ENCODE measurements around the gene TIGD7. TPM values are rescaled to one million over a fixed set of nuclear protein-coding genes. Genes with fewer than 3 reads are reported as not detected.

The TIGD7 gene
- total RNA-seq, 3 donors from 2014 or later: 1.6 to 7.5 (median 3.3) TPM

GRCh38 chr16:3256146-3256865 lies 48.9 kb downstream of the TIGD7 start, which contains the start of gene MEFV:
Gene MEFV, minus strand, starts transcription at chr16:3256633. Its CDS starts 46 bp downstream, at chr16:3256587.
- Histone ChIP-seq H3K36me3 (ENCODE audit: low read depth) (no peaks in the 10 kb centered on the region), H3K4me3 (no peak within 1 kb of the TSS), H3K4me1 (ENCODE audit: low read depth) (no peaks in the 10 kb centered on the region), H3K9me3 (no peaks in the 10 kb centered on the region)
- no peak for TF ChIP-seq CTCF (IDR thresholded peaks at IDR 0.05)
- DNase-seq (peak in 1 of 3 donors; percentile 12), ATAC-seq (peak; percentile 25)
- intact Hi-C loops (cut with DNase I, micrococcal nuclease): no loop called here

GRCh38 chr16:3254309-3254708 lies 50.9 kb downstream of the TIGD7 start:
- no peak overlapping the region for H3K4me3 ChIP-seq
- TF ChIP-seq CTCF (IDR thresholded peaks at IDR 0.05): no peak
- H3K4me1 ChIP-seq (ENCODE audit: low read depth): no peaks in the 10 kb centered on the region
- no peaks in the 10 kb centered on the region for H3K9me3 ChIP-seq
- no peaks in the 10 kb centered on the region for H3K36me3 ChIP-seq (ENCODE audit: low read depth)
- intact Hi-C loops (cut with DNase I, micrococcal nuclease): no loop called here
- no peak for ATAC-seq
- no peak for DNase-seq

GRCh38 chr16:3252967-3253366 lies 52.3 kb downstream of the TIGD7 start:
- intact Hi-C loops (cut with DNase I, micrococcal nuclease): no loop called here
- no peak for DNase-seq
- Histone ChIP-seq H3K36me3 (ENCODE audit: low read depth) (no peaks in the 10 kb centered on the region), H3K9me3 (no peaks in the 10 kb centered on the region), H3K4me3 (no peak overlapping the region), H3K4me1 (ENCODE audit: low read depth) (no peaks in the 10 kb centered on the region)
- TF ChIP-seq CTCF (IDR thresholded peaks at IDR 0.05): no peak
- ATAC-seq: no peak

GRCh38 chr16:3249451-3249850 lies 55.8 kb downstream of the TIGD7 start:
- no peaks in the 10 kb centered on the region for H3K4me1 ChIP-seq (ENCODE audit: low read depth)
- H3K9me3 ChIP-seq: no peaks in the 10 kb centered on the region
- intact Hi-C loops (cut with DNase I, micrococcal nuclease): no loop called here
- DNase-seq: no peak
- no peaks in the 10 kb centered on the region for H3K36me3 ChIP-seq (ENCODE audit: low read depth)
- ATAC-seq: no peak
- TF ChIP-seq CTCF (IDR thresholded peaks at IDR 0.05): no peak
- no peak overlapping the region for H3K4me3 ChIP-seq

GRCh38 chr16:3249020-3249419 lies 56.2 kb downstream of the TIGD7 start:
- H3K36me3 ChIP-seq (ENCODE audit: low read depth): no peaks in the 10 kb centered on the region
- no peak overlapping the region for H3K4me3 ChIP-seq
- intact Hi-C loops (cut with DNase I, micrococcal nuclease): no loop called here
- H3K9me3 ChIP-seq: no peaks in the 10 kb centered on the region
- H3K4me1 ChIP-seq (ENCODE audit: low read depth): no peaks in the 10 kb centered on the region
- ATAC-seq (no peak), DNase-seq (no peak)
- no peak for TF ChIP-seq CTCF (IDR thresholded peaks at IDR 0.05)

Other genes starting within 250 kb of the TIGD7 start
- 100 to 1,000 TPM; 394 to 627 (median 413) TPM for gene IL32, start 239.8 kb downstream of the TIGD7 start, total RNA-seq
- not detected for gene ZSCAN10, start 206.1 kb downstream of the TIGD7 start, total RNA-seq
- gene ZNF205, start 192.8 kb downstream of the TIGD7 start, total RNA-seq: 10 to 100 TPM in 2 of 3 donors, 1 to 10 TPM in 1; 8.5 to 10.2 (median 10.2) TPM
- gene ZNF213, start 170.4 kb downstream of the TIGD7 start, total RNA-seq: 10 to 100 TPM; 10.3 to 18.1 (median 14.1) TPM
- gene OR1F1, start 117.2 kb downstream of the TIGD7 start, total RNA-seq: not detected
- 1 to 10 TPM; 6.6 to 8.0 (median 8.0) TPM for gene ZNF200, start 70.3 kb downstream of the TIGD7 start, total RNA-seq
- 1 to 10 TPM in 2 of 3 donors, under 1 TPM in 1; 0.61 to 2.2 (median 1.6) TPM for gene MEFV, start 48.8 kb downstream of the TIGD7 start, total RNA-seq
- gene ZNF263, start 21.9 kb downstream of the TIGD7 start, total RNA-seq: 10 to 100 TPM; 20.6 to 24.6 (median 21.0) TPM
- 10 to 100 TPM; 19.0 to 33.1 (median 30.8) TPM for gene ZNF75A, start 67 bp upstream of the TIGD7 start, total RNA-seq
- gene OR2C1, start 50.5 kb upstream of the TIGD7 start, total RNA-seq: under 1 TPM in 1 of 3 donors, not detected in 2; 0.22 TPM
- 10 to 100 TPM; 10.2 to 14.8 (median 11.4) TPM for gene ZSCAN32, start 95.6 kb upstream of the TIGD7 start, total RNA-seq
- gene ZNF174, start 95.8 kb upstream of the TIGD7 start, total RNA-seq: 10 to 100 TPM in 1 of 3 donors, 1 to 10 TPM in 2; 7.5 to 14.5 (median 8.0) TPM
- 1 to 10 TPM; 1.9 TPM for gene ZNF597, start 138.1 kb upstream of the TIGD7 start, total RNA-seq
- 10 to 100 TPM; 72.2 to 94.7 (median 83.3) TPM for gene NAA60, start 138.2 kb upstream of the TIGD7 start, total RNA-seq
- gene C16orf90, start 190.1 kb upstream of the TIGD7 start, total RNA-seq: not detected
- gene CLUAP1, start 195.6 kb upstream of the TIGD7 start, total RNA-seq: 10 to 100 TPM in 2 of 3 donors, 1 to 10 TPM in 1; 8.3 to 37.3 (median 10.8) TPM